Left lobe of liver (tissue), 2 donors: Measurements from ENCODE around the gene MEGF9. TPM values are rescaled to one million over a fixed set of nuclear protein-coding genes. Genes with fewer than 3 reads are reported as not detected.
"Not testable (repeated sequence)": the region's sequence is repeated elsewhere in the genome, so short reads cannot be mapped to it uniquely, and the experiment has no call there.

Experiments used
- ATAC-seq: fragments of 200-7000 bp; cut with Tn5 transposase; one replicate; pipeline ENCODE4 v1.9.1; 2020; ENCODE audit warnings: mild to moderate bottlenecking, moderate library complexity
- DNase-seq: peaks from one replicate; pipeline ENCODE4 v3.0.0-alpha.2; 2020; ENCODE audit warnings: low spot score
- total RNA-seq: library from RNA; stranded (reverse); gene quantifications from one replicate; pipeline ENCODE4 v1.2.1, GENCODE V29; 2021
- donor health status: DM: no; HTN: no; CAD: no; lungs with moderate emphysema.
- donor health status: DM: no; HTN: yes; CAD: no.

MEGF9 gene
- total RNA-seq, 1 donor from 2014 or later = 26.4 TPM

GRCh38 chr9:120579139-120580050 is 134.9 kb downstream of the MEGF9 start:
- ATAC-seq (peak; percentile 1), DNase-seq (no peak)

DNA sequence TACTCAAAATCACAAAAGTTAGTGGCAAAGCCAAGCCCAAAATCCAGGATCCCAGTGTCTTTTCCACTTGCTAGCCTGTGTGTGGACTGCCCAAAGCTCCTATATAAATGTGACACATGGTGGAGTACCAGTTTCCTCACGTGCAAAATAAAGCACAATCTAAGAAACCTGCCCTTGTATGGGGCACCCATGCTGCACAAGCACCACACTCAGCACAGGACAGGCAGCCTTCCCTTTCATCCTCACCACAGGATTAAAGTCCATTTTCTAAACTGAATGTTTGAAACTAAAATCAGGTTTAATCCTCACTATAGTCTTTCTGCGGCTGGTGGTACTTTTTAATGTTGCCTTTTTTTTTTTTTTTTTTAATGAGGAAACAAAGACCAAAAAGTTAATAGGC is 139.8 kb downstream of the MEGF9 start:
- ATAC-seq (peak; percentile 20), DNase-seq (no peak)

DNA sequence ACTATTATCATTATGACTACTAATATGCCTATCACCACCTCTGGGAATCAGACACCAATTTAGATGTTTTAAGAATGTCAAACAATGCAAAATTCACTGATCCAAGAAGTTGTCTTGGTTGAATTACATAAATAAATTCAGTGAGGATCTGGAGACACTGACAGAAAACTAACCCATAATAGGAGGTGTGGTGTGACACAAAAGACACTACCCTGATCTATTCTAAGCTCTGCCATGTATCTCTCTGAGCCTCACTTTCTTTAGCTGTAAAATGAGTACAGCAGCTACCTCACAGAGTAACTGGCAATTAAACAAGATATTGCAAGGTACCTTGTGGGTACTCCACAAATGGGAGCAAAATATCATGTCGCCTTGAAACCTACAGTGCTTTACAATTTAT is 141.8 kb downstream of the MEGF9 start:
- ATAC-seq = no peak

GRCh38 chr9:120571443-120572257 is 142.6 kb downstream of the MEGF9 start:
- DNase-seq (peak; percentile 94), ATAC-seq (peak; percentile 81)

More for the DNA sequence above, 141.8 kb downstream of the MEGF9 start:
- DNase-seq = no peak

DNA sequence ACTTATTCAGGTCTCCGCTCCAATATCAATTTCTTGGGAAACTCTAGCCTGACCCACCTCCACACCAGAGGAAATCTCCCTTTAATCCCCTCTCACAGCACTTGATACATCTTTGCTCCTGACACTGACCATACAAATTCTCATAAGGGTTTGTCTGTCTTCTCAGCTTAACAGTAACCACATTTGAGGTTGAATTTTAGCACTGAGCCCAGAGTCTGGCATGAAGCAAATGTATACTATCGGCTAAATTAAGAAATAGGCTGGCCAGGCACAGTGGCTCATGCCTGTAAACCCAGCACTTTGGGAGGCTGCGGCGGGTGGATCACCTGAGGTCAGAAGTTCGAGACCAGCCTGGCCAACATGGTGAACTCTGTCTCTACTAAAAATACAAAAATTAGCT is 144.0 kb downstream of the MEGF9 start:
- DNase-seq (no peak), ATAC-seq (no peak)

GRCh38 chr9:120569556-120569955 is 144.7 kb downstream of the MEGF9 start:
- DNase-seq = no peak
- no peak for ATAC-seq

GRCh38 chr9:120568816-120569215 is 145.5 kb downstream of the MEGF9 start:
- ATAC-seq (no peak), DNase-seq (no peak)

GRCh38 chr9:120567874-120568273 is 146.4 kb downstream of the MEGF9 start:
- DNase-seq (no peak), ATAC-seq (no peak)

DNA sequence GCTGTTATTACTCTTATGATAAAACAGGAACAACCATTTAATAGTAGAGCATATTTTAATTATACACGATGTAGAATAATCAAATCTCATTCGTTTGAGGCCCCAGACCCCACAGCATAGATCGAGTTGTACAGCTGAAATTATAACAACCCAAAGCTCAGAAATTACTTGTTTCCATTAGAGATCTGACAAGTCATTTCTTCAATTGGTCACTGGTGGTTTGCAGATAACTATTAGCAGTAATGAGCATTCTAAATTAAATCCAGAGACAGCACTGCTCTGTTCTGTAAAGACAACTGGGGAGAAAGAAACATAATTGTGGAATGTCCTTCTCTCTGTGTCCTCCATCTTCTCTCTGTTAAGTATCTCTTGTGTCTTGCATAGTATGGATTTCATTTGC is 147.2 kb downstream of the MEGF9 start:
- DNase-seq (no peak), ATAC-seq (no peak)

- DNase-seq = no peak
- ATAC-seq = no peak
These were observed 149.7 kb downstream of the MEGF9 start for GRCh38 chr9:120564589-120564988.

- no peak for DNase-seq
- peak; percentile 55 for ATAC-seq
These were observed 151.3 kb downstream of the MEGF9 start for GRCh38 chr9:120562861-120563443.

- ATAC-seq = no peak
These were observed 152.6 kb downstream of the MEGF9 start for GRCh38 chr9:120561709-120562108.

GRCh38 chr9:120559546-120559945 is 154.7 kb downstream of the MEGF9 start:
- no peak for DNase-seq

More at GRCh38 chr9:120561709-120562108, 152.6 kb downstream of the MEGF9 start:
- no peak for DNase-seq

DNA sequence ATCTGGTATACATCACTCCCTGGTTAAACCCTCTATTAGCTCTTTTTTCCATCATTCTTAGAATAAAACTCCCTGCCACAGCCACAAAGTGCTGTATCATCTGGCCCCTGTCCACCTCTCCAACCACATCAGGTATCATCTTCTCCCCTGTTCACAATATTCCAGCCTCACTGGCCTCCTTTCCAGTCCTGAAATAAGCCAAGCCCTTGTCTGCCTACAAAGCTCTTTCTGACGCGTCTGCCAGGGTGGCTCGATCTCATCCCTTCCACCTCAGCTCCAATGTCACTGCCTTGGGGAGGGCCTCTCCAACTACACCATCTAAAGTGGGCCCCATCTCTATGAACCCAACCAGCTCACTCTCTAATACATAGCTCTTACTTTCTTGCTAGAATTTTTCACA is 155.8 kb downstream of the MEGF9 start:
- no peak for ATAC-seq
- no peak for DNase-seq

More at GRCh38 chr9:120559546-120559945, 154.7 kb downstream of the MEGF9 start:
- ATAC-seq = no peak

DNA sequence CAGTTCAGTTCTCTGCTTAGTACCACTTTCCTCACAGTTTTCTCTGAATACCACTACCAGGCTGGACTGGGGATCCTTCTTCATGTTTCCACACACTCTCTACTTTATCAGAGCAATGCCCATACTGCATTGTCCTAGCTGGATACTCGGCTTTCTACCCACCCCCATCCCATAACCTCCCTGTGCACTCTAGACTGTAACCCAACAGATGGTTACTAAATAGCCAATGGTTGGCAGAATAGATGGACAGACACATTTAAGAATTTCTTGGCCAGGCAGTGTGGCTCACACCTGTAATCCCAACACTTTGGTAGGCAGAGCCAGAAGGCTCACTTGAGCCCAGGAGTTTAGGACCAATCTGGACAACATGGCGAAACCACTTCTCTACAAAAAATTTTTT is 157.1 kb downstream of the MEGF9 start:
- DNase-seq = no peak
- peak; percentile 93 for ATAC-seq

- DNase-seq (no peak), ATAC-seq (no peak)
These were observed 157.5 kb downstream of the MEGF9 start for GRCh38 chr9:120556775-120557174.

- DNase-seq = no peak
These were observed 158.4 kb downstream of the MEGF9 start for GRCh38 chr9:120555839-120556238.

GRCh38 chr9:120552210-120552704 is 162.0 kb downstream of the MEGF9 start:
- not testable (repeated sequence) for DNase-seq, ATAC-seq

More at GRCh38 chr9:120555839-120556238, 158.4 kb downstream of the MEGF9 start:
- ATAC-seq = no peak
